Progenitor cell of endocrine pancreas (in vitro differentiated cells): ENCODE data around the gene CBLN2. TPM values are rescaled to one million over a fixed set of nuclear protein-coding genes. Genes with fewer than 3 reads are reported as not detected.

Experiments
- DNase-seq: peaks from one replicate; pipeline ENCODE4 v3.0.0; 2021; ENCODE audit warnings: low spot score; ENCODE audit not compliant: unreplicated experiment
- H3K27ac Mint-ChIP-seq: 2 replicates; pipeline ENCODE4 v1.8.0; 2021; ENCODE audit warnings: mild to moderate bottlenecking, moderate library complexity, mixed read lengths
- H3K27me3 Mint-ChIP-seq: 2 replicates; pipeline ENCODE4 v1.8.0; 2021; ENCODE audit warnings: mixed read lengths
- H3K36me3 Mint-ChIP-seq: 2 replicates; pipeline ENCODE4 v1.8.0; 2022; ENCODE audit warnings: mixed read lengths; ENCODE audit not compliant: insufficient read depth
- H3K4me1 Mint-ChIP-seq: 2 replicates; pipeline ENCODE4 v1.8.0; 2021; ENCODE audit warnings: low read depth, mixed read lengths
- H3K4me3 Mint-ChIP-seq: 2 replicates; pipeline ENCODE4 v1.8.0; 2021; ENCODE audit warnings: low read depth, mild to moderate bottlenecking, moderate library complexity, mixed read lengths
- H3K9me3 Mint-ChIP-seq: 2 replicates; pipeline ENCODE4 v1.8.0; 2021; ENCODE audit warnings: low read depth, mixed read lengths
- total RNA-seq: library from RNA; stranded (reverse); gene quantifications from 2 replicates; pipeline ENCODE4 v1.2.1, GENCODE V29; 2021
- TF ChIP-seq, protein P1 (sequence below): fragments of 200-600 bp; sonication (generic); IDR thresholded peaks from one replicate; pipeline ENCODE4 v1.5.0; 2021; ENCODE audit warnings: antibody characterized with exemption, mild to moderate bottlenecking; ENCODE audit not compliant: unreplicated experiment

CBLN2 gene
- total RNA-seq, 1 donor from 2014 or later, result 0.38 TPM

DNA sequence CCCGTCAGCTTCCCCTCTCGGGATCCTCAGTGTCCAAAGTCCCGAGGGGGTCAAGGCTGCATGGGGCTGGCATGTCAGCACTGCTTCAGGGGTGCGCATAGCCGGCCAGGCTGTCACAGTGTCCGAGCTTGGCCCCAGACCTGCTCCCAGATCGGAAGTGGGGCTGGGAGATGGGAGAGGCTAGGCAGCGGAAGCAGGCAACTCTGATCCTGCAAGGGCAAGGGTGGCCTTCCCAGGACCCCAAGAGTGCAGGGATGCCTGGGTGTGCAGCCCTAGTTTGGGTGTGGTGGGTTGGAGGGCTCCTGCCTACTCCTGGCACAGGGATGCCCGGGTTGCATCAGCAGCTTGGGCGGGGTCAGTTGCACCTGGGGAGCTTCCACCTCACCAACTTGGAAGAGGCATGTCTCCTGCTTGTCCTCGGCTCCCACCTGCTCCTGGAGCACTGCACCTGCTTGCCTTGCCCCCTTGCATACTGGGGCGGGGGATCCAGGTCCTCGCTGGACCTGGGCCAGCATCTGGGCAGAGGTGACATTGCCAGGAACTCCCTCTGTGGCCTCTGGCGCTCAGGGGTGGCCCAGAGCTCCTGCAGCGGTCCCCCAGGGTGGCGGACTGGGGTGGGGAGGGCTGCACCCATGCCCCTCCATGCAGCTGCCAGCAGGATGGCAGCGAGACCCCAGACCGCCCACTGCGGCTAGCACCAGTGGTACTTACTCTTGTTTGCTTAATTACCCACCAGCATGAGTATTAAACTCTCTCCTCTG, 41.3 kb downstream of the CBLN2 start:
- no peaks in the 10 kb centered on the region for H3K4me1 Mint-ChIP-seq
- H3K27me3 Mint-ChIP-seq, result peaks cover 23% of the 10 kb centered on the region
- no peak overlapping the region for H3K27ac Mint-ChIP-seq
- TF ChIP-seq, protein P1, sequence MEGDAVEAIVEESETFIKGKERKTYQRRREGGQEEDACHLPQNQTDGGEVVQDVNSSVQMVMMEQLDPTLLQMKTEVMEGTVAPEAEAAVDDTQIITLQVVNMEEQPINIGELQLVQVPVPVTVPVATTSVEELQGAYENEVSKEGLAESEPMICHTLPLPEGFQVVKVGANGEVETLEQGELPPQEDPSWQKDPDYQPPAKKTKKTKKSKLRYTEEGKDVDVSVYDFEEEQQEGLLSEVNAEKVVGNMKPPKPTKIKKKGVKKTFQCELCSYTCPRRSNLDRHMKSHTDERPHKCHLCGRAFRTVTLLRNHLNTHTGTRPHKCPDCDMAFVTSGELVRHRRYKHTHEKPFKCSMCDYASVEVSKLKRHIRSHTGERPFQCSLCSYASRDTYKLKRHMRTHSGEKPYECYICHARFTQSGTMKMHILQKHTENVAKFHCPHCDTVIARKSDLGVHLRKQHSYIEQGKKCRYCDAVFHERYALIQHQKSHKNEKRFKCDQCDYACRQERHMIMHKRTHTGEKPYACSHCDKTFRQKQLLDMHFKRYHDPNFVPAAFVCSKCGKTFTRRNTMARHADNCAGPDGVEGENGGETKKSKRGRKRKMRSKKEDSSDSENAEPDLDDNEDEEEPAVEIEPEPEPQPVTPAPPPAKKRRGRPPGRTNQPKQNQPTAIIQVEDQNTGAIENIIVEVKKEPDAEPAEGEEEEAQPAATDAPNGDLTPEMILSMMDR, result no peak
- no peak overlapping the region for H3K4me3 Mint-ChIP-seq
- H3K36me3 Mint-ChIP-seq, result no peaks in the 10 kb centered on the region
- DNase-seq, result no peak
- H3K9me3 Mint-ChIP-seq, result no peaks in the 10 kb centered on the region

- TF ChIP-seq, protein P1, result no peak
- H3K27ac Mint-ChIP-seq, result no peak overlapping the region
- H3K27me3 Mint-ChIP-seq, result peaks cover 9% of the 10 kb centered on the region
- H3K4me3 Mint-ChIP-seq, result no peak overlapping the region
- no peaks in the 10 kb centered on the region for H3K4me1 Mint-ChIP-seq
- DNase-seq, result no peak
- H3K9me3 Mint-ChIP-seq, result no peaks in the 10 kb centered on the region
- no peaks in the 10 kb centered on the region for H3K36me3 Mint-ChIP-seq
Measured at GRCh38 chr18:72492497-72492896, 51.6 kb downstream of the CBLN2 start.
